NCI-H2107 treated with DMSO at 0.1 percent for 48 hours (cell line): ENCODE data around the gene RTN4R.

Source experiments
- DNase-seq: peaks from one replicate; lab custom pipeline; 2025; ENCODE audit not compliant: unreplicated experiment; lab: John Stamatoyannopoulos, UW

RTN4R gene

GRCh38 chr22:20204806-20205205 lies 63.3 kb downstream of the RTN4R start:
- DNase-seq: no peak

DNA sequence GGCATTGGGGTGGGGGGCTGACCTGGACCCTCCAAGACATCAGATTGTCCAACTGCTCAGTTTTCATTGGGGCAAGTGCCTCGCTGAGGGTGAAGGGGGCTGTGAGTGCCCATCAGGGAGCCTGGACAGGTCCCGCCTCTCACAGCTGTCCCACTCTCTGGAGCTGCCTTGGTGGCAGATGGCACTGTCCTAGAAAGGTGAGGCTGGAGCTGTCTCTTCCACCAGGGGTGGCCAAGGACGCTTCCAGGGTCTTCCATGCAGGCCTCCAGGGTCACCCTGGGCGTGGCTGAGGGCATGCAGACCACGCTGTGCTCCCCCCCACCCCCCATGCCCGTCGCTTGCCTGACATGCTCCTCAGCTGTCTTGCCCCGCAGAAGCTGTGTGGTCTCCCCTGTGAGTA lies 63.8 kb downstream of the RTN4R start:
- DNase-seq: no peak

DNA sequence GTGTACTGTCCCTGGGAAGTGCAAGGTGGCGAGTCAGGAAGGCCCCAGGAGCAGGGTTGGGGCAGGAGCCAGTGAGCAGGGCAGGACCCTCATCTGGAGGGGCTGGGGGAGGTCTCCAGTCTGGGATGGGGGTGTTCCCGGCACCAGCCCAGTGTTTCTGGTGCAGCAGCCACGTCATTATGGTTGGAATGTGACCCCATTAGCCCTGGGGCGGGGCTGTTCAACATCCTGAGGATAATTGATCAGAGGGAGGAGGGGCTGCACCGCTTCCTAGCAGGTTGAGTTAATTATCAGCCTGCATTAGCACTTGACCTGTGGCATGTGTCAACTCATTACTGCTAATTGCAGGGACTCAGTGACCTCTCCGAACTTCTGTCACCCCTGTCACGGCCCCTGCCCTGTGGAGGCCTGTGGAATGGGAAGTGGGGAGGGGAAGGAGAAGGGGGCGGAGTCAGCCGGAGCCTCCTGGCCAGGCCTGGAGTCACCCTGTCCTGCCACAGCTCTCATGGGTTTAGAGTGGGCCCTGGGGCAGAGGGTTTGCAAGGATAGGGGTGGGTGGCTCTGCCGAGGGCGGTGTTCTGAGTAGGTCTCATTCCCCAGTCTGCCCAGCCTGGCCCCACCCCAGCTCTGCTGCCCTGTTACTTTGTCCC lies 64.4 kb downstream of the RTN4R start:
- DNase-seq: no peak

GRCh38 chr22:20203142-20203551 lies 65.0 kb downstream of the RTN4R start:
- DNase-seq: no peak

GRCh38 chr22:20201837-20202392 lies 66.2 kb downstream of the RTN4R start:
- no peak for DNase-seq

DNA sequence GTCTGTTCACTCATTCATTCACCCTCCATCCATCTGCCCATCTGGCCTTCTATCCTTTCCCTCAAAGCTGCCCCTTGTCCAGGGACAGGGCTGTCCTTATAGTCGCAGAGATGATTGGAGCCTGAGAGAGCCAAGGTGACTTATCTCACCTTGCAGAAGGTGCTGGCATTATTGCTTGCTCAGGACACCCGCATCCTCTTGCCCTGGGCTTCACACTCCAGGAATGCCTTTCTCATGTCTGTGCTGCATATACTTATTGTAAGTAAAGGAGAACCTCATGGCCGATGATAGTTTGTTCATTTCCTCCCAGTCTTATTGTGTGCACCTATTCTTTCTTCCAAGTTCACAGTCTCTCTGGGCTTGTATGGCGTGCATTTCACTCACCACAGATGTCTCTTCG lies 68.2 kb downstream of the RTN4R start:
- DNase-seq: no peak

- DNase-seq: no peak
Measured at GRCh38 chr22:20199413-20199842, 68.7 kb downstream of the RTN4R start.

DNA sequence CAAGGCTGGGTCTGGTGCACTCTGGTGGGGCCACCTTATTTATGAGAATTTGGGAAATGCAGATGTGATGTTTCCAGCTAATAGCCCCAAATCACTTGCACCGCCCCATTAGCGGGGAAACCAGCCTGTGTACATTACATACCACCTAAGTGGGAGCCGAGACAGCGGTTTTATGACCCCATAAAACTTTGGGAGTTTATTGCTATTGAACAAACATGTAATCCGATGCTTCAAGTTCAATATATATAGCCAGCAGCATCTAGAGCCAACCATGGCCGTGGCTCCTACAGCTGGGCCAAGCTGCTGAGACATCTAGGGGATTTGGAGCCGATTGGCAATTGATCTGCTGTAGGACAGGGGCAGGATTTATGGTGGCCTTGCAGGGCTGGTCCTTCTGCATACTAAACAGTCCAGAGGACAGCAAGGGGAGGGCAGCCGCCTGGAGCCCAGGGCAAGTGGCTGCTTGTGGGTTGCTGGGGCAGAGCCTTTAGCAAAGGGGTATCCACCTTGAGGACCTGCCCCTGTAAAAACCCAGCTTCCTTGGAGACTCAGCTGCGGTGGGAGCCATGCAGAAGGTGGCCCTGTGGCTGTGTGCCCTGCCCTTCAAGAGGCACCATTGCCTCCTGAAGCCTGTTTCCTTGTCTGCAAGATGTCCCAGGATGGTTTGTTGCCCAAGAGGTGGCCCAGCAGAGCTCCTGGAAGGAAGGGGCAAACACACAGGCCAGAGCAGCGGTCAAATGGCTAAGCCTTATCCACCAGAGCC lies 69.4 kb downstream of the RTN4R start:
- DNase-seq: no peak

DNA sequence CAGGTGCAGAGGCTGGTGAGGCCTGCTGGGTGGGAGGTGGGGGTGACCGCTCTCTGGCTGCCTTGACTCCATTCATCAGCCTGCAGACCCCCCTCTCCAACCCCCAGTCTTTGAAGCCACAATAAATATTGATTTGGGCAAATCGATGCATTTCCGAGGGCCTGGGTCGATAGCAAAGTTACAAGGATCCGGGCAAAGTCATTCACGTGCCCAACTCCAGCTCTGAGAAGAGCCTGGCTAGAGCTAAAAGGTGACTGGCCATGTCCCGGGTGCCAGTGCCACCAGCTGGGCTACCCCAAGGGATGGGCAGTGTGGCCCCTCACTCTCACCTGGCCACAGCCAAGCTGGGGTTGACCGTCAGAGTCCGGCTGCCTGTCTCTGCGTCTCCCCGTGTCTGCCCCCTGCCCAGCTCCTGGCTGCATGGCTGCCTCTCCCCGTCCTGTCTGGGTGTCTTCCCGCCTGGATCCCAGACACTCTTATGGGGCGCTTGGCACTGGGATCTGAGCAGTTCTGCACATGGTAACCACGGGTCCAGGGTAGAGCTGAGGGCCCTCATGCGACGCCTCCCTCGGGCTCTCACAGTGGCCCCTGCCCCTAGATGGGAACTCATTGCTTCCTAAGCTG lies 70.6 kb downstream of the RTN4R start:
- DNase-seq: no peak

DNA sequence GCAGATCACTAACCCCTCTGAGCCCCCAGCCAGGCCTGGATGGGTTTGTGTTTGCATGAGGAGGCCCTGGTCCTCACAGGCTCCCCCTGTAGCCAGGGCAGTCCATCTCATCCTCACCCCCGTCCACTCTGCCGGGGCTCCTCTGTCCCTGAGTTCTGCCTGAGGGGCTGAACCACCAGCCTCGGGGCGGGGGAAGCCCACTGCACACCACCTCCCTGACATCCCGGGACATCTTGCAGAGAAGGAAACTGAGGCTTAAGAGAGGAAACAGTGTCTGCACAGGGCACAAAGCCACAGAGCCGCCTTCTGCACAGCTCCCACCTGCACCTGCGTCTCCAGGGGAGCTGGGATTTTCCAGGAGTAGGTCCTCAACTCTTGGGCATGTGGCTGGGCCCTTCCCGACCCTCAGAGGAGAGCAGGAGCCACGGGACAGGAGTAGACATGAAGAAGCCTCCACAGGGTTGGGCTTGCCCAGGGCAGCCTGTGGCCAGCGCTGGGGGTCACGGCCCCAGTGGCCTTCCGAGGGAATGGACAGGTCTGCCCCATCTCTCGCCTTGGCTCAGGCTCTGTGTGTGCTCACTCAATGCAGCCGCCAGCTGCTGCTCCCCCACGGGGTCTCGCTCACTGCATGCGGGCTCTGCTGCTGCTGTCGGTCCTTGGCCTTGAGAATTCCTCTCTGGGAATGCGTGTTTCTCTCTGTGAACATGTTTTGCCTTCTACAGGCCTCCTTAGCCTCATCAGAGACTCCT lies 71.8 kb downstream of the RTN4R start:
- no peak for DNase-seq

DNA sequence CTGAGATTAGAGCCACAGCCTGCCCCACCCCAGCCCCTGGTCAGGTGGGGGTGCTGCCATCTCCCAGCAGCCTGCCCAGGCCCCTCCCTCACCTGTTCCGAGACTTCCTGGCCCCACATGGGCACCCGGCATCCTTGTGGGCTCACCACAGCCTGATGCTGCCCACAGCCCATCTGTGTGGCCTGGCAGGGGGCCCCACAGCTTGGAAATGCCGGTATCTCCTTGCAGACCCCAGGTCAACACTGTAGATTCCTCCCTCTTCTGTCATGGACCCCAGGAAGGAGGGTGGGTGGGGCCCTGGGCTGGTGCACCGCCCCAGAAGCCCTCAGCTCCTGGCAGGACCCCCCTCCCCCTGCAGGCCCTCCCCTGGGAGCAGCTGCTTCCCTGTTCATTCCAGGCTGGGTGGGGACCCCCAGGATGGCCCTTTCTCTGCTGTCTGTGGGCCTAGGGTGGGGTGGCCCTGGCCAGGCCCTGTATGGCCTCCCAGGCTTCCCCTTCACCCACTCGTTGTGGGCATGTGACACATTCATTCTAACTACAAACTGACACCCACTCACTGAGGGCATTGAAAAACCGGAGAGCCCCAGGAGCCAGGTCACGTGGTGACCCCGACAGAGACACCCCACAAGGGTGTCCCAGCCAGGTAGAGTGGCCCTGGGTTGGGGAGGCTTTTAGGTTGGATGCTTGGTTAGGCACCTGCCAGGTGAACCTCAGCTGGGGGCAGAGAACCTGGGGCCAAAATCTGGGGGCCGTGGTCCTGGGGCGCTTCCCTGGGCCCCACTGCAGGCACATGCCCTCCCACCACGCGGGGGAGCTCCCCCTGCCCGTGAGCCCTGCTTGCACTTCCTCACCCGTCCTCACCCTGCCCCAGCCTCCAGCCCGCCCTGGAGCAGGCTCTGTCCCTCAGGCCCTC lies 73.2 kb downstream of the RTN4R start:
- no peak for DNase-seq

DNA sequence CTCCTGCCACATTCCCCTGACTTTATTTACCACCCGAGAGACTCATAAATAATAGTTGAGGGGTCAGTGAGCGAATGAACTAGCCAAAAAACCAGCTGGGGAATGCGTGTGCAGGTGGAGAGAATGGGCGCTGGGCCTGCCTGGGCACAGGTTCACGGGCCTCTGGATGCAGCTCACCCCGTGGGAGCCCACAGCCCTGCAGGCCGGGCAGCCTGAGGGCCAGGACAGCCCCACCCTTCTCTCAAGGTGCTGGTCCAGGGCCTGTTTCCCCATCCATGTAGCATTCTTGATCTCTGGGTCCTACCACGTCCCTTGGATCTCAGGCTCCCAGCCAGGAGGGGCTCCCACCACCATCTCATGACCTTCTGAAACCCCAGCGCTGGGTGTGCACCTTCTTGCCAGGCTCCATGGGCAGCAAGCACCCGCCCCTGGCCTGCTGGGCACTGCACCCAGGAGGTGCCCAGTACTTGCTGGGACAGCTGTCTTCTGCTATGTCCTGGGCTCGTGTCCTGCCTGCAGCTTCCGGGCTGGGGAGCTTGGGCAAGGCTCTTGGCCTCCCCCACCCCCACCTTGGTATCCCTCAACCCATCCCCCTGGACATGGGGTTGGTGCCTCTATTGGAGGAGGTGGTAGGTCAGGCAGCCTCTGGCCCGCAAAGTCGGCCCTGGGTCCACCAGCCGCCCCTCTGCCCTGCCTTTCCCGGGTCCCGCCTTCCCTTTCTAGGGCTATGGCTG lies 74.2 kb downstream of the RTN4R start:
- no peak for DNase-seq

DNA sequence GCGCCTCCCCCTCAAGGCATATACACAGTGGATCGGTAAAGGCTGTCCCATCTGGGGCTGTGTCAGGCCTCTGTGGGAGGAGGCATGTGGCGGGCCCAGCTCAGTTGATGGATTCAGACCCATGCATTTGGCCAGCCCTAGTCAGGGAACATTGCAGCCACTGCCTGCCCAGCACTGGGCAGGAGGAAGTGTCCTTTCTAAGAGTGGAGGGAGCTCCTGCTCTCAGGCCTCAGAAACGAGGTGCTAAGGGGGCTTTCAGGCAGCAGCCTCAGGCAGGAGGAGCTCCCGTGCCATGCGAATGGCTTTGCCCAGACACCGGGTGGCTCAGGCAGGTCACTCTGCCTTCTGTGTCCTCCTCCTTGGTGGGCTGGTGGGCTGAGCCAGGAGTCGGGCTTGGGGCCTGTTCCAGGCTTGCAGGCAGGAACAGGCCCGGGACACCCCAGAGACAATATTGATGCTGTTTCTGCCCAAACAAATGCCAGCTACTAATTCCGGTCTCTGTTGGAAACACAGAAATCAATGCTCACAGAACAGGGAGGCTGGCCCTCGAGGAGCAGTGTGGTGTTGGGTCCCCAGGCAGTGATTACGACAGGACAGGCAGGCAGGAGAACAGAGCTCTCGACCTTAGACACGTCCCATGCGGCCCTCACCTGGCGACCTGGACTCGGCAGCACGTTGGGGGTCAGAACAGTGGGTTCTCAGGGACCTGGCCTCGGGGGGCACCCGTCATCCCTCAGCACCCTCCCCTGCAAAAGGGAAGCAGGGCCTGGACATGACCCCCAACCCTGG lies 75.0 kb downstream of the RTN4R start:
- no peak for DNase-seq

GRCh38 chr22:20192293-20192971 lies 75.7 kb downstream of the RTN4R start:
- DNase-seq: no peak

DNA sequence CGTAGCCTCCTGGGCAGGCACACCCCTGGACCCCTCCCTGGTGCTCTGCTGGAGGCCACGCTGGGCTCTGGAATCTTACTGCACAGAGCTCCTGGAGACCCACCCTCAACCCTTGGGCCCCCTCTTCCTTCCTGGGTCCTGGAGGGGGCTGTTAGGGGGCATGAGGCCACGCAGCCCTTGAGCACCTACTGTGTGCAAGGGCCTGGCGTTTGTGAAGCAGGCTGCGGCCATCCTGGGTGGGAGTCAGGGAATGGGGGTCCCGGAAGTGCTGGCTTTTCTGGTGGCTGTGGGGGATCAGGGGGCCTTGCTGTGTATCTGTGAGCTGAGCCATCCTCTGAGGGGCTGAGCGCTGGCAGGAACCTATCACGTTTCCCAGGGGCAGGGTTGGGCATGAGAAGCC lies 76.3 kb downstream of the RTN4R start:
- no peak for DNase-seq
